ENCODE measurements around the gene DPEP3.

GRCh38 chr16:67931712-67932461 lies 48.4 kb downstream of the DPEP3 start, which contains the start of gene CTRL:
- TF ChIP-seq, protein P1, sequence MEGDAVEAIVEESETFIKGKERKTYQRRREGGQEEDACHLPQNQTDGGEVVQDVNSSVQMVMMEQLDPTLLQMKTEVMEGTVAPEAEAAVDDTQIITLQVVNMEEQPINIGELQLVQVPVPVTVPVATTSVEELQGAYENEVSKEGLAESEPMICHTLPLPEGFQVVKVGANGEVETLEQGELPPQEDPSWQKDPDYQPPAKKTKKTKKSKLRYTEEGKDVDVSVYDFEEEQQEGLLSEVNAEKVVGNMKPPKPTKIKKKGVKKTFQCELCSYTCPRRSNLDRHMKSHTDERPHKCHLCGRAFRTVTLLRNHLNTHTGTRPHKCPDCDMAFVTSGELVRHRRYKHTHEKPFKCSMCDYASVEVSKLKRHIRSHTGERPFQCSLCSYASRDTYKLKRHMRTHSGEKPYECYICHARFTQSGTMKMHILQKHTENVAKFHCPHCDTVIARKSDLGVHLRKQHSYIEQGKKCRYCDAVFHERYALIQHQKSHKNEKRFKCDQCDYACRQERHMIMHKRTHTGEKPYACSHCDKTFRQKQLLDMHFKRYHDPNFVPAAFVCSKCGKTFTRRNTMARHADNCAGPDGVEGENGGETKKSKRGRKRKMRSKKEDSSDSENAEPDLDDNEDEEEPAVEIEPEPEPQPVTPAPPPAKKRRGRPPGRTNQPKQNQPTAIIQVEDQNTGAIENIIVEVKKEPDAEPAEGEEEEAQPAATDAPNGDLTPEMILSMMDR (IDR thresholded peaks at IDR 0.05; ENCODE audit: low read length), result no peak
- no peak for TF ChIP-seq EZH2phosphoT487 (IDR thresholded peaks at IDR 0.05; ENCODE audit: low read length)
